MG63 (cell line): ENCODE data around the gene CYP1B1. TPM values are rescaled to one million over a fixed set of nuclear protein-coding genes. Genes with fewer than 3 reads are reported as not detected.
"Not testable (repeated sequence)": the region's sequence is repeated elsewhere in the genome, so short reads cannot be mapped to it uniquely, and the experiment has no call there.

Experiments
- DNase-seq: peaks from one replicate; pipeline ENCODE4 v3.0.0-alpha.2; 2020
- H3K27me3 ChIP-seq: fragments of 250-450 bp; sonication (Bioruptor Pico); 2 replicates; pipeline ENCODE4 v1.5.1; 2020; ENCODE audit warnings: mild to moderate bottlenecking, moderate library complexity
- H3K36me3 ChIP-seq: fragments of 250-450 bp; sonication (Bioruptor Pico); 2 replicates; pipeline ENCODE4 v1.5.1; 2020; ENCODE audit warnings: mild to moderate bottlenecking, moderate library complexity
- H3K4me3 ChIP-seq: fragments of 250-450 bp; sonication (Bioruptor Pico); 2 replicates; pipeline ENCODE4 v1.5.1; 2020; ENCODE audit warnings: mild to moderate bottlenecking, moderate library complexity
- H3K9me3 ChIP-seq: fragments of 250-450 bp; sonication (Bioruptor Pico); 2 replicates; pipeline ENCODE4 v1.5.1; 2020; ENCODE audit warnings: mild to moderate bottlenecking, moderate library complexity
- total RNA-seq: library from RNA; depleted of rRNA; stranded (reverse); fragments of >200 nt; shearing (Covaris generic); gene quantifications from 2 replicates; pipeline ENCODE4 v1.2.3, GENCODE V29; 2014; ENCODE audit warnings: low replicate concordance

The CYP1B1 gene
- total RNA-seq, 1 experiment from 2014 or later = 21.1 TPM

- H3K4me3 ChIP-seq, H3K36me3 ChIP-seq, H3K27me3 ChIP-seq, DNase-seq, H3K9me3 ChIP-seq: not testable (repeated sequence)
Observed at GRCh38 chr2:38090212-38090611, 14.3 kb upstream of the CYP1B1 start.

- not testable (repeated sequence) for DNase-seq, H3K4me3 ChIP-seq, H3K9me3 ChIP-seq, H3K36me3 ChIP-seq, H3K27me3 ChIP-seq
Observed at GRCh38 chr2:38085998-38086698, 10.2 kb upstream of the CYP1B1 start.

GRCh38 chr2:38084556-38084955 lies 8.6 kb upstream of the CYP1B1 start:
- not testable (repeated sequence) for DNase-seq, H3K36me3 ChIP-seq, H3K27me3 ChIP-seq, H3K4me3 ChIP-seq, H3K9me3 ChIP-seq

GRCh38 chr2:38082727-38083126 lies 6.8 kb upstream of the CYP1B1 start:
- not testable (repeated sequence) for H3K36me3 ChIP-seq, H3K27me3 ChIP-seq, H3K9me3 ChIP-seq, H3K4me3 ChIP-seq, DNase-seq

GRCh38 chr2:38080346-38080745 lies 4.4 kb upstream of the CYP1B1 start:
- Histone ChIP-seq H3K4me3 (no peak overlapping the region), H3K27me3 (no peaks in the 10 kb centered on the region), H3K9me3 (no peaks in the 10 kb centered on the region), H3K36me3 (no peaks in the 10 kb centered on the region)
- DNase-seq = no peak

- Histone ChIP-seq H3K36me3 (peaks cover 2% of the 10 kb centered on the region; the same call in 1 of the 2 replicates), H3K9me3 (no peaks in the 10 kb centered on the region), H3K27me3 (no peaks in the 10 kb centered on the region), H3K4me3 (no peak overlapping the region)
- no peak for DNase-seq
Observed at GRCh38 chr2:38079116-38080052, 3.4 kb upstream of the CYP1B1 start.

GRCh38 chr2:38077431-38077769 lies 1.4 kb upstream of the CYP1B1 start:
- Histone ChIP-seq H3K27me3 (no peaks in the 10 kb centered on the region), H3K9me3 (no peaks in the 10 kb centered on the region), H3K4me3 (peak overlapping the region; percentile 60), H3K36me3 (peaks cover 19% of the 10 kb centered on the region)
- no peak for DNase-seq

GRCh38 chr2:38076710-38077430 lies 919 bp upstream of the CYP1B1 start:
- H3K27me3 ChIP-seq = no peaks in the 10 kb centered on the region
- peaks cover 22% of the 10 kb centered on the region for H3K36me3 ChIP-seq
- H3K9me3 ChIP-seq = no peaks in the 10 kb centered on the region
- peak overlapping the region; percentile 60 for H3K4me3 ChIP-seq
- peak; percentile 98 for DNase-seq

- peaks cover 28% of the 10 kb centered on the region for H3K36me3 ChIP-seq
- peak; percentile 82 for DNase-seq
- no peaks in the 10 kb centered on the region for H3K9me3 ChIP-seq
- no peaks in the 10 kb centered on the region for H3K27me3 ChIP-seq
- H3K4me3 ChIP-seq = peak overlapping the region; percentile 60
Observed at GRCh38 chr2:38076152-38076709, 280 bp upstream of the CYP1B1 start.

- H3K9me3 ChIP-seq = no peaks in the 10 kb centered on the region
- peak; percentile 34 for DNase-seq
- H3K27me3 ChIP-seq = no peaks in the 10 kb centered on the region
- peak overlapping the region; percentile 60 for H3K4me3 ChIP-seq
- H3K36me3 ChIP-seq = peaks cover 40% of the 10 kb centered on the region
Observed at GRCh38 chr2:38074764-38075506, 1.0 kb downstream of the CYP1B1 start.

GRCh38 chr2:38074058-38074763 lies 1.7 kb downstream of the CYP1B1 start:
- peak; percentile 18 for DNase-seq
- Histone ChIP-seq H3K27me3 (no peaks in the 10 kb centered on the region), H3K9me3 (no peaks in the 10 kb centered on the region), H3K4me3 (peak overlapping the region; percentile 60), H3K36me3 (peaks cover 46% of the 10 kb centered on the region)

- DNase-seq = peak; percentile 50
- no peaks in the 10 kb centered on the region for H3K9me3 ChIP-seq
- peaks cover 53% of the 10 kb centered on the region for H3K36me3 ChIP-seq
- H3K27me3 ChIP-seq = no peaks in the 10 kb centered on the region
- peak overlapping the region; percentile 60 for H3K4me3 ChIP-seq
Observed at GRCh38 chr2:38073211-38074057, 2.5 kb downstream of the CYP1B1 start.

GRCh38 chr2:38070438-38070837 lies 5.5 kb downstream of the CYP1B1 start:
- Histone ChIP-seq H3K4me3 (peak overlapping the region; percentile 60), H3K36me3 (peaks cover 82% of the 10 kb centered on the region), H3K9me3 (no peaks in the 10 kb centered on the region), H3K27me3 (no peaks in the 10 kb centered on the region)
- no peak for DNase-seq

- peak overlapping the region; percentile 60 for H3K4me3 ChIP-seq
- H3K9me3 ChIP-seq = no peaks in the 10 kb centered on the region
- peaks cover 82% of the 10 kb centered on the region for H3K36me3 ChIP-seq
- H3K27me3 ChIP-seq = no peaks in the 10 kb centered on the region
- no peak for DNase-seq
Observed at GRCh38 chr2:38068234-38068633, 7.7 kb downstream of the CYP1B1 start.
